Activated naive CD4-positive, alpha-beta T cell treated with anti-CD3 and anti-CD28 coated beads for 36 hours (primary cell): ENCODE results near the gene PWWP2B. TPM values are rescaled to one million over a fixed set of nuclear protein-coding genes. Genes with fewer than 3 reads are reported as not detected.

Source experiments
- CTCF ChIA-PET: fragments of 350-600 bp; sonication (Branson Sonifier 250); formaldehyde crosslinking; loops from one replicate; lab custom pipeline; 2021; ENCODE audit warnings: antibody characterized with exemption; lab: Charles Lee
- DNase-seq: peaks from one replicate; pipeline ENCODE4 v3.0.0-alpha.2; 2020
- H3K27ac Mint-ChIP-seq: one replicate; pipeline ENCODE4 v1.8.0; 2021; ENCODE audit warnings: mild to moderate bottlenecking, mixed read lengths
- H3K27me3 Mint-ChIP-seq: one replicate; pipeline ENCODE4 v1.8.0; 2021; ENCODE audit warnings: low read depth, mixed read lengths
- H3K36me3 Mint-ChIP-seq: one replicate; pipeline ENCODE4 v1.8.0; 2021; ENCODE audit warnings: low read depth, mixed read lengths
- H3K4me1 Mint-ChIP-seq: one replicate; pipeline ENCODE4 v1.8.0; 2021; ENCODE audit warnings: low read depth, mixed read lengths
- H3K4me3 Mint-ChIP-seq: one replicate; pipeline ENCODE4 v1.8.0; 2021; ENCODE audit warnings: mild to moderate bottlenecking, moderate library complexity, mixed read lengths
- H3K9me3 Mint-ChIP-seq: one replicate; pipeline ENCODE4 v1.8.0; 2021; ENCODE audit warnings: mixed read lengths
- intact Hi-C: fragments of 100-400 bp; cut with micrococcal nuclease; formaldehyde crosslinking; loops from one replicate; pipeline ENCODE4 v1.15.1; 2023
- total RNA-seq, 2 experiments: library from RNA; stranded (reverse); gene quantifications; one replicate each; pipeline ENCODE4 v1.2.3, GENCODE V29; 2021

The PWWP2B gene
- total RNA-seq, 2 experiments from 2014 or later, result 1.5 to 2.2 TPM

- H3K4me1 Mint-ChIP-seq, result peaks cover 2% of the 10 kb centered on the region
- no peak overlapping the region for H3K4me3 Mint-ChIP-seq
- H3K27me3 Mint-ChIP-seq, result no peaks in the 10 kb centered on the region
- DNase-seq, result no peak
- intact Hi-C loops, result no loop called here
- CTCF ChIA-PET, result interaction anchor here (0.6 to 3.4 kb wide), 10 partner anchors 11 to 192 kb away, joined by 3 to 16 read pairs (median 4); no protein-coding TSS in a partner anchor
- no peaks in the 10 kb centered on the region for H3K9me3 Mint-ChIP-seq
- H3K36me3 Mint-ChIP-seq, result no peaks in the 10 kb centered on the region
- H3K27ac Mint-ChIP-seq, result no peak overlapping the region
Measured at GRCh38 chr10:132460071-132460470, 63.1 kb downstream of the PWWP2B start.

- CTCF ChIA-PET, result interaction anchor here (0.6 to 3.4 kb wide), 6 partner anchors 10 to 182 kb away, joined by 3 to 16 read pairs (median 4); no protein-coding TSS in a partner anchor
- Mint-ChIP-seq H3K27ac (no peak overlapping the region), H3K4me1 (peaks cover 2% of the 10 kb centered on the region), H3K9me3 (no peaks in the 10 kb centered on the region), H3K27me3 (no peaks in the 10 kb centered on the region), H3K36me3 (no peaks in the 10 kb centered on the region), H3K4me3 (no peak overlapping the region)
- DNase-seq, result no peak
- intact Hi-C loops, result no loop called here
Measured at GRCh38 chr10:132460691-132461090, 63.7 kb downstream of the PWWP2B start.

- Mint-ChIP-seq H3K36me3 (no peaks in the 10 kb centered on the region), H3K27ac (no peak overlapping the region), H3K9me3 (no peaks in the 10 kb centered on the region)
Measured at GRCh38 chr10:132461103-132461682, 64.2 kb downstream of the PWWP2B start.

GRCh38 chr10:132461683-132462231 lies 64.8 kb downstream of the PWWP2B start:
- intact Hi-C loops, result no loop called here
- H3K4me3 Mint-ChIP-seq, result no peak overlapping the region
- peaks cover 2% of the 10 kb centered on the region for H3K4me1 Mint-ChIP-seq
- H3K36me3 Mint-ChIP-seq, result no peaks in the 10 kb centered on the region
- CTCF ChIA-PET, result interaction anchor here (1.1 kb wide), 1 partner anchor 232 kb away, joined by 3 read pairs; no protein-coding TSS in a partner anchor
- DNase-seq, result no peak
- H3K9me3 Mint-ChIP-seq, result no peaks in the 10 kb centered on the region
- H3K27ac Mint-ChIP-seq, result no peak overlapping the region
- no peaks in the 10 kb centered on the region for H3K27me3 Mint-ChIP-seq

More at GRCh38 chr10:132461103-132461682, 64.2 kb downstream of the PWWP2B start:
- Mint-ChIP-seq H3K4me3 (no peak overlapping the region), H3K4me1 (peaks cover 2% of the 10 kb centered on the region), H3K27me3 (no peaks in the 10 kb centered on the region)
- DNase-seq, result no peak
- CTCF ChIA-PET, result interaction anchor here (0.6 to 3.4 kb wide), 4 partner anchors 18 to 233 kb away, joined by 3 to 16 read pairs (median 3); no protein-coding TSS in a partner anchor
- intact Hi-C loops, result no loop called here

GRCh38 chr10:132462463-132463332 lies 65.7 kb downstream of the PWWP2B start:
- CTCF ChIA-PET, result no interaction called here

GRCh38 chr10:132463333-132464255 lies 66.6 kb downstream of the PWWP2B start:
- Mint-ChIP-seq H3K27me3 (no peaks in the 10 kb centered on the region), H3K27ac (no peak overlapping the region), H3K9me3 (no peaks in the 10 kb centered on the region), H3K4me1 (peaks cover 1% of the 10 kb centered on the region), H3K4me3 (no peak overlapping the region), H3K36me3 (no peaks in the 10 kb centered on the region)
- no peak for DNase-seq
- CTCF ChIA-PET, result no interaction called here
- intact Hi-C loops, result no loop called here

More at GRCh38 chr10:132462463-132463332, 65.7 kb downstream of the PWWP2B start:
- Mint-ChIP-seq H3K4me1 (peaks cover 2% of the 10 kb centered on the region), H3K27ac (no peak overlapping the region), H3K9me3 (no peaks in the 10 kb centered on the region), H3K27me3 (no peaks in the 10 kb centered on the region), H3K4me3 (no peak overlapping the region), H3K36me3 (no peaks in the 10 kb centered on the region)
- no peak for DNase-seq
- intact Hi-C loops, result no loop called here

- CTCF ChIA-PET, result no interaction called here
Measured at GRCh38 chr10:132464256-132465192, 67.5 kb downstream of the PWWP2B start.

GRCh38 chr10:132465193-132465888 lies 68.3 kb downstream of the PWWP2B start:
- Mint-ChIP-seq H3K4me1 (no peaks in the 10 kb centered on the region), H3K27ac (no peak overlapping the region), H3K9me3 (no peaks in the 10 kb centered on the region), H3K27me3 (no peaks in the 10 kb centered on the region), H3K4me3 (no peak overlapping the region), H3K36me3 (no peaks in the 10 kb centered on the region)
- CTCF ChIA-PET, result no interaction called here
- DNase-seq, result no peak
- intact Hi-C loops, result no loop called here

More at GRCh38 chr10:132464256-132465192, 67.5 kb downstream of the PWWP2B start:
- Mint-ChIP-seq H3K36me3 (no peaks in the 10 kb centered on the region), H3K9me3 (no peaks in the 10 kb centered on the region), H3K4me1 (no peaks in the 10 kb centered on the region), H3K4me3 (no peak overlapping the region), H3K27ac (no peak overlapping the region), H3K27me3 (no peaks in the 10 kb centered on the region)
- no peak for DNase-seq
- intact Hi-C loops, result no loop called here

GRCh38 chr10:132465889-132466519 lies 69.0 kb downstream of the PWWP2B start:
- CTCF ChIA-PET, result no interaction called here
- Mint-ChIP-seq H3K36me3 (no peaks in the 10 kb centered on the region), H3K27ac (no peak overlapping the region), H3K27me3 (no peaks in the 10 kb centered on the region), H3K4me3 (no peak overlapping the region), H3K9me3 (no peaks in the 10 kb centered on the region), H3K4me1 (no peaks in the 10 kb centered on the region)
- DNase-seq, result no peak
- intact Hi-C loops, result no loop called here
